Activated CD8-positive, alpha-beta memory T cell treated with anti-CD3 and anti-CD28 coated beads, Interleukin-2, amount 50 U/mL, for 1 hour (primary cell): ENCODE data around the gene BIVM.
"Not testable (repeated sequence)": the region's sequence is repeated elsewhere in the genome, so short reads cannot be mapped to it uniquely, and the experiment has no call there.

Experiments
- DNase-seq: peaks from one replicate; pipeline ENCODE4 v3.0.0-alpha.2; 2020; ENCODE audit errors: extremely low read depth

BIVM gene

GRCh38 chr13:102798581-102799425 is at the start of gene BIVM, which contains the start of gene POGLUT2:
Gene BIVM (plus strand): TSS chr13:102799119. CDS start chr13:102807268, 8,149 bp downstream.
Gene POGLUT2 (minus strand): TSS chr13:102798976. CDS start chr13:102798670, 306 bp downstream.
- DNase-seq, result peak; percentile 33

- no peak for DNase-seq
These were observed 47.0 kb upstream of the BIVM start for GRCh38 chr13:102751886-102752285.

GRCh38 chr13:102757006-102757405 is 41.9 kb upstream of the BIVM start:
- DNase-seq, result no peak

- DNase-seq, result no peak
These were observed 40.1 kb upstream of the BIVM start for GRCh38 chr13:102758842-102759241.

GRCh38 chr13:102761071-102761470 is 37.8 kb upstream of the BIVM start:
- DNase-seq, result no peak

GRCh38 chr13:102763741-102764140 is 35.2 kb upstream of the BIVM start:
- no peak for DNase-seq

- DNase-seq, result no peak
These were observed 30.0 kb upstream of the BIVM start for GRCh38 chr13:102768909-102769308.

GRCh38 chr13:102769679-102770078 is 29.2 kb upstream of the BIVM start:
- no peak for DNase-seq

- DNase-seq, result no peak
These were observed 28.5 kb upstream of the BIVM start for GRCh38 chr13:102770435-102770834.

- DNase-seq, result no peak
These were observed 27.4 kb upstream of the BIVM start for GRCh38 chr13:102771298-102772041.

- DNase-seq, result no peak
These were observed 26.9 kb upstream of the BIVM start for GRCh38 chr13:102772042-102772425.

- DNase-seq, result peak; percentile 53
These were observed 25.3 kb upstream of the BIVM start, which contains the start of gene TEX30 for GRCh38 chr13:102773441-102774213. Gene TEX30 (minus strand): TSS chr13:102773786. CDS start chr13:102770026, 3,760 bp downstream.

GRCh38 chr13:102774214-102774568 is 24.7 kb upstream of the BIVM start:
- no peak for DNase-seq

GRCh38 chr13:102774591-102775520 is 24.1 kb upstream of the BIVM start:
- DNase-seq, result no peak

GRCh38 chr13:102776271-102776670 is 22.6 kb upstream of the BIVM start:
- DNase-seq, result no peak

- DNase-seq, result no peak
These were observed 21.2 kb upstream of the BIVM start for GRCh38 chr13:102777736-102778135.

- DNase-seq, result no peak
These were observed 19.3 kb upstream of the BIVM start for GRCh38 chr13:102779436-102780159.

- not testable (repeated sequence) for DNase-seq
These were observed 18.3 kb upstream of the BIVM start for GRCh38 chr13:102780656-102781055.

GRCh38 chr13:102781591-102781990 is 17.3 kb upstream of the BIVM start:
- DNase-seq, result no peak

- no peak for DNase-seq
These were observed 14.4 kb upstream of the BIVM start for GRCh38 chr13:102784483-102784882.
